ENCODE measurements around the gene OOSP3. TPM values are rescaled to one million over a fixed set of nuclear protein-coding genes. Genes with fewer than 3 reads are reported as not detected.

The OOSP3 gene
- total RNA-seq, 1 donor from 2014 or later: not detected

DNA sequence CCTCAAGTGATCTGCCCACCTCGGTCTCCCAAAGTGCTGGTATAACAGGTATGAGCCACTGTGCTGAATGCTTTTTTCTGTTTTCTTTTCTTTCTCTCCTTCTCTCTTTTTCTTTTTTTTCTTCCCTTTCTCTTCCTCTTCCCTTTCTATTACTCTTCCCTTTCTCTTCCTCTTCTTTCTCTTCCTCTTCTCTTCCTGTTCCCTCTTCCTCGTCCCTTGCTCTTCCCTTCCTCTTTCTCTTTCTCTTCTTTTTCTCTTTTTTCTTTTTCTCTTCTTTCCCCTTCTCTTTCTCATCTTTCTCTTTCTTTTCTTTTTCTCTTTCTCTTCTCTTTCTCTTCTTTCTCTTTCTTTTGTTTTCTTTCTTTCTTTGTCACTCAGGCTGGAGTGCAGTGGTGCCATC is 60.9 kb downstream of the OOSP3 start:
- no peak for DNase-seq (ENCODE audit: low read depth)
- Histone ChIP-seq H3K4me3 (ENCODE audit: low read depth, low read length) (no peak overlapping the region), H3K27me3 (ENCODE audit: control insufficient read depth, insufficient read depth, low read length) (no peaks in the 10 kb centered on the region), H3K36me3 (ENCODE audit: control insufficient read depth, insufficient read depth, low read length) (no peaks in the 10 kb centered on the region)
- TF ChIP-seq CTCF (IDR thresholded peaks at IDR 0.05; ENCODE audit: insufficient read depth, low read length, poor library complexity, severe bottlenecking): no peak

GRCh38 chr11:59941091-59941490 is 62.5 kb downstream of the OOSP3 start:
- H3K27me3 ChIP-seq (ENCODE audit: control insufficient read depth, insufficient read depth, low read length): no peaks in the 10 kb centered on the region
- H3K4me3 ChIP-seq (ENCODE audit: low read depth, low read length): no peak overlapping the region
- DNase-seq (ENCODE audit: low read depth): no peak
- no peak for TF ChIP-seq CTCF (IDR thresholded peaks at IDR 0.05; ENCODE audit: insufficient read depth, low read length, poor library complexity, severe bottlenecking)
- no peaks in the 10 kb centered on the region for H3K36me3 ChIP-seq (ENCODE audit: control insufficient read depth, insufficient read depth, low read length)

DNA sequence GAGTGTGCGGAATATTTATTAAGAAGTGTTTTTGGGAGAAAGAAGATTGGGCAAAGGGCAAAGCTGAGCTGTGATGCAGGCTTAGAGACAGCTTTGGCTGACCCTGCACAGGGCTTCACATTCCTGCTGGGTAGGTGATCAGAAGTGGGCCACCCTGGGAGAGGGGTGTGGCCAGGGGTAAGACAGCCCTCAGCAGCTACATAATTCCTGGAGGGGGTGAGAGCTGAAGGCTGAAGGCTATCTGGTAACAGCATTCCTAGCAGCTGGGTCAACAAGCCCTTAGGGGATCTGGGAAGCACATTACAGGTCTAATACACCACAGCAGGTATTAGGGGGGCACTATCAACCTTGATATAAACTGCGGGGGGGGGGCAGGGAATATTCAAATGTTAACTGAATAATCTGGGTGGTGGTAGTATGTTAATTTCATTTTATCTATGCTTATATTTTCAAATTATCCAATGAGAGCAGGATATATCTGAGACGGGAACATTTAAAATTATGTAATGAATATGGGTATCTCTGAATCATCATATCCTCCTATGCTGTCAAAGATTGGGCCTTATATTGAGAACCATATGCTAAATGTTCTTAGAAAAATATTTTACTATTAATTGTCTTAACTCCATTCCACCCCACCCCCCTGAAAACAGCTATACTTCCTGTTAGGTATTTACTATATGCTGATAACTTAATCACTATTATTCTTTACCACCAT is 65.6 kb downstream of the OOSP3 start:
- H3K36me3 ChIP-seq (ENCODE audit: control insufficient read depth, insufficient read depth, low read length): no peaks in the 10 kb centered on the region
- H3K4me3 ChIP-seq (ENCODE audit: low read depth, low read length): no peak overlapping the region
- H3K27me3 ChIP-seq (ENCODE audit: control insufficient read depth, insufficient read depth, low read length): no peaks in the 10 kb centered on the region
- TF ChIP-seq CTCF (IDR thresholded peaks at IDR 0.05; ENCODE audit: insufficient read depth, low read length, poor library complexity, severe bottlenecking): no peak
- DNase-seq (ENCODE audit: low read depth): no peak

DNA sequence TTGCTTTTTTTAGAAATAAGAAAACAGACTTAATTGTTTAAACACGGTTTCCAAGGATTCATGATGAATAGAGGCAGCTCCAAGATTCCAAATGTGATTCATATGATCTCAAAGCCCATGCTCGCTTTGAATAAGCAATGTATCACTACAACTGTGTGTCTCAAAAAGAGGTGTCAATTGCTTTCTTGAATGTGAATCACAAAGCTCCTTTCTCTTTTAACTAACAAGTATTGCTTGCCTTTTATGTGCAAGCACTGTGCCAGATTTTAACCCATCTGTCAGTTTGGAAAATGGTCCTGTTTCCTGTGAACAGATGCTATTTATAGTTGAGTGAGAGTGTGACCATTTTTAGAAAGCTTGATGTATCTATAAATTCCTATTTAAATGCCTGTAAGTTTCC is 66.1 kb downstream of the OOSP3 start:
- no peak for TF ChIP-seq CTCF (IDR thresholded peaks at IDR 0.05; ENCODE audit: insufficient read depth, low read length, poor library complexity, severe bottlenecking)
- H3K27me3 ChIP-seq (ENCODE audit: control insufficient read depth, insufficient read depth, low read length): no peaks in the 10 kb centered on the region

More for the DNA sequence above, 66.1 kb downstream of the OOSP3 start:
- DNase-seq (ENCODE audit: low read depth): no peak
- Histone ChIP-seq H3K36me3 (ENCODE audit: control insufficient read depth, insufficient read depth, low read length) (no peaks in the 10 kb centered on the region), H3K4me3 (ENCODE audit: low read depth, low read length) (no peak overlapping the region)

Other genes starting within 250 kb of the OOSP3 start
- gene PATL1, start 209.7 kb upstream of the OOSP3 start, total RNA-seq: 28.5 and 28.7 TPM in 2 replicates
- gene OR10V1, start 164.9 kb upstream of the OOSP3 start, total RNA-seq: not detected in 2 replicates
- gene STX3, start 123.4 kb upstream of the OOSP3 start, total RNA-seq: 64.0 and 73.5 TPM in 2 replicates
- gene MRPL16, start 68.0 kb upstream of the OOSP3 start, total RNA-seq: 34.5 and 34.6 TPM in 2 replicates
- not detected in 2 replicates for gene CBLIF, start 33.3 kb upstream of the OOSP3 start, total RNA-seq
- gene TCN1, start 12.3 kb upstream of the OOSP3 start, total RNA-seq: 2.0 TPM in 1 of 2 replicates, not detected in the other
- not detected in 2 replicates for gene OOSP1, start 59.6 kb downstream of the OOSP3 start, total RNA-seq
- gene OOSP4A, start 85.3 kb downstream of the OOSP3 start, total RNA-seq: not detected in 2 replicates
- gene OOSP4B, start 138.4 kb downstream of the OOSP3 start, total RNA-seq: not detected in 2 replicates
- not detected in 2 replicates for gene OOSP2, start 161.6 kb downstream of the OOSP3 start, total RNA-seq
- not detected in 2 replicates for gene MS4A3, start 177.9 kb downstream of the OOSP3 start, total RNA-seq
- gene MS4A2, start 209.9 kb downstream of the OOSP3 start, total RNA-seq: 0.14 TPM in 1 of 2 replicates, not detected in the other

Measured in kidney epithelial cell (primary cell).